Fibroblast of mammary gland (primary cell): ENCODE data around the gene ENDOD1.

ENCODE experiments used
- DNase-seq: peaks from one replicate; pipeline ENCODE4 v3.0.0-alpha.2; 2010; ENCODE audit warnings: low read depth
- H3K4me3 ChIP-seq: 2 replicates; pipeline ENCODE4 v1.5.1; 2011; ENCODE audit warnings: low read depth, mild to moderate bottlenecking, low read length, moderate library complexity; ENCODE audit not compliant: control insufficient read depth
- CTCF ChIP-seq: conservative IDR thresholded peaks from 2 replicates; pipeline ENCODE4 v1.5.1; 2011; ENCODE audit warnings: low read depth, low read length, inconsistent platforms; ENCODE audit not compliant: control insufficient read depth, insufficient read depth

Gene ENDOD1

GRCh38 chr11:95093548-95093947 lies 3.9 kb downstream of the ENDOD1 start:
- no peak for DNase-seq
- TF ChIP-seq CTCF, result no peak
- H3K4me3 ChIP-seq, result no peak overlapping the region

GRCh38 chr11:95095858-95096587 lies 6.4 kb downstream of the ENDOD1 start:
- TF ChIP-seq CTCF, result no peak
- H3K4me3 ChIP-seq, result no peak overlapping the region
- DNase-seq, result peak; percentile 63

GRCh38 chr11:95097209-95097608 lies 7.6 kb downstream of the ENDOD1 start:
- H3K4me3 ChIP-seq, result no peak overlapping the region
- TF ChIP-seq CTCF, result no peak

GRCh38 chr11:95098826-95099225 lies 9.2 kb downstream of the ENDOD1 start:
- no peak overlapping the region for H3K4me3 ChIP-seq
- no peak for TF ChIP-seq CTCF
- no peak for DNase-seq

More at GRCh38 chr11:95097209-95097608, 7.6 kb downstream of the ENDOD1 start:
- DNase-seq, result no peak

GRCh38 chr11:95100191-95100648 lies 10.6 kb downstream of the ENDOD1 start:
- H3K4me3 ChIP-seq, result no peak overlapping the region
- DNase-seq, result no peak
- no peak for TF ChIP-seq CTCF

- TF ChIP-seq CTCF, result no peak
- H3K4me3 ChIP-seq, result no peak overlapping the region
- DNase-seq, result no peak
Measured at GRCh38 chr11:95100856-95101507, 11.3 kb downstream of the ENDOD1 start.
